Keratinocyte (primary cell): Measurements from ENCODE around the gene RHOB. TPM values are rescaled to one million over a fixed set of nuclear protein-coding genes. Genes with fewer than 3 reads are reported as not detected.
"Not testable (repeated sequence)": the region's sequence is repeated elsewhere in the genome, so short reads cannot be mapped to it uniquely, and the experiment has no call there.

ENCODE experiments used
- DNase-seq: peaks from one replicate; pipeline ENCODE4 v3.0.0-alpha.2; 2011; ENCODE audit warnings: low read depth, missing footprints, low spot score
- FAIRE-seq: peaks from 2 replicates; lab custom pipeline; 2011; peaks lifted over from hg19 to GRCh38; lab: Jason Lieb, UNC
- H2AFZ ChIP-seq: 2 replicates; pipeline ENCODE4 v1.6.0; 2012; ENCODE audit warnings: low read length, control low read depth, inconsistent platforms; ENCODE audit not compliant: control insufficient read depth
- H3K27ac ChIP-seq: 2 replicates; pipeline ENCODE4 v1.5.1; 2011; ENCODE audit warnings: low read length; ENCODE audit not compliant: control insufficient read depth, insufficient read depth
- H3K27me3 ChIP-seq: 3 replicates; pipeline ENCODE4 v1.6.0; 2011; ENCODE audit warnings: low read length; ENCODE audit not compliant: control insufficient read depth, insufficient read depth; ENCODE audit errors: extremely low read depth
- H3K36me3 ChIP-seq, 2 experiments: 2 replicates in 1 of 2; 3 replicates in 1 of 2; pipeline ENCODE4 v1.5.1; 2011; ENCODE audit warnings: low read length in 2 of 2, mild to moderate bottlenecking in 1 of 2; ENCODE audit not compliant: control insufficient read depth in 2 of 2, insufficient read depth in 2 of 2; ENCODE audit errors: extremely low read depth in 1 of 2
- H3K4me1 ChIP-seq: 3 replicates; pipeline ENCODE4 v1.5.1; 2011; ENCODE audit warnings: low read length; ENCODE audit not compliant: control insufficient read depth, insufficient read depth; ENCODE audit errors: extremely low read depth
- H3K4me2 ChIP-seq: 3 replicates; pipeline ENCODE4 v1.6.0; 2011; ENCODE audit warnings: low read depth, low read length; ENCODE audit not compliant: control insufficient read depth, insufficient read depth; ENCODE audit errors: extremely low read depth
- H3K4me3 ChIP-seq, 3 experiments: fragments of 200-600 bp in 1 of 3; sonication (generic) in 1 of 3; 2 replicates in 2 of 3; 3 replicates in 1 of 3; pipeline ENCODE4 v1.5.1; 2011 to 2016; ENCODE audit warnings: low read length in 3 of 3, mild to moderate bottlenecking in 3 of 3, control low read depth in 2 of 3, inconsistent platforms in 1 of 3, low read depth in 1 of 3, mixed read lengths in 1 of 3, mixed run types in 1 of 3, moderate library complexity in 1 of 3; ENCODE audit not compliant: control insufficient read depth in 2 of 3, insufficient read depth in 2 of 3; ENCODE audit errors: extremely low read depth in 1 of 3
- H3K79me2 ChIP-seq: 2 replicates; pipeline ENCODE4 v1.6.0; 2012; ENCODE audit warnings: low read length; ENCODE audit not compliant: control insufficient read depth, insufficient read depth
- H3K9ac ChIP-seq: 3 replicates; pipeline ENCODE4 v1.6.0; 2011; ENCODE audit warnings: low read length; ENCODE audit not compliant: control insufficient read depth, insufficient read depth; ENCODE audit errors: extremely low read depth
- H3K9me1 ChIP-seq: 3 replicates; pipeline ENCODE4 v1.6.0; 2011; ENCODE audit warnings: low read length; ENCODE audit not compliant: control insufficient read depth, insufficient read depth; ENCODE audit errors: extremely low read depth
- H3K9me3 ChIP-seq: 2 replicates; pipeline ENCODE4 v1.5.1; 2012; ENCODE audit warnings: low read depth, low read length; ENCODE audit not compliant: control insufficient read depth
- H4K20me1 ChIP-seq: 3 replicates; pipeline ENCODE4 v1.6.0; 2011; ENCODE audit warnings: low read length; ENCODE audit not compliant: control insufficient read depth, insufficient read depth; ENCODE audit errors: extremely low read depth
- EZH2 ChIP-seq: IDR thresholded peaks from one replicate; pipeline ENCODE4 v1.6.1; 2012; ENCODE audit warnings: inconsistent platforms, mild to moderate bottlenecking, low read length, moderate library complexity
- dilution Hi-C: fragments of 300-500 bp; cut with MboI; formaldehyde crosslinking; loops from one replicate; pipeline ENCODE4 v1.7.0; 2020; ENCODE audit warnings: low sequenced_read_pairs; ENCODE audit not compliant: extremely low pct_ligation_motif_present
- polyA plus RNA-seq, 5 experiments: library from polyadenylated mRNA; depleted of rRNA in 3 of 5; stranded (reverse) in 3 of 5; stranded (forward) in 1 of 5; unstranded in 1 of 5; fragments of >200 nt; gene quantifications; 1 replicate in 1 of 5; 2 replicates in 3 of 5; 3 replicates in 1 of 5; pipeline versions ENCODE4 v1.2.1 to v1.2.3, GENCODE V29; 2011 to 2012; ENCODE audit warnings: missing spikeins in 2 of 5, low read depth in 1 of 5, low replicate concordance in 1 of 5
- TF ChIP-seq, protein P1 (sequence below), 3 experiments: IDR thresholded peaks in 1 of 3; conservative IDR thresholded peaks in 1 of 3; optimal IDR thresholded peaks in 1 of 3; 2 replicates in 2 of 3; 3 replicates in 1 of 3; pipeline versions ENCODE3 to v1.5.1; 2011; ENCODE audit warnings: low read length in 3 of 3, mild to moderate bottlenecking in 3 of 3, moderate library complexity in 2 of 3, control low read depth in 1 of 3, inconsistent platforms in 1 of 3; ENCODE audit not compliant: insufficient read depth in 2 of 3; ENCODE audit errors: extremely low read depth in 1 of 3

Gene RHOB
- polyA plus RNA-seq, 1 donor (not counting 4 experiments of a cell fraction or from before 2014, with no cell fraction given): 23.6 TPM

GRCh38 chr2:20456636-20457426 lies 10.0 kb downstream of the RHOB start:
- no peaks in the 10 kb centered on the region for H3K9me3 ChIP-seq
- H3K4me3 ChIP-seq: no peak overlapping the region
- H4K20me1 ChIP-seq: no peaks in the 10 kb centered on the region
- H3K4me1 ChIP-seq: no peaks in the 10 kb centered on the region
- no peaks in the 10 kb centered on the region for H3K79me2 ChIP-seq
- H3K9me1 ChIP-seq: no peaks in the 10 kb centered on the region
- no peaks in the 10 kb centered on the region for H3K36me3 ChIP-seq
- no peak overlapping the region for H3K4me2 ChIP-seq
- H2AFZ ChIP-seq: no peak overlapping the region
- no peak for TF ChIP-seq EZH2
- TF ChIP-seq, protein P1, sequence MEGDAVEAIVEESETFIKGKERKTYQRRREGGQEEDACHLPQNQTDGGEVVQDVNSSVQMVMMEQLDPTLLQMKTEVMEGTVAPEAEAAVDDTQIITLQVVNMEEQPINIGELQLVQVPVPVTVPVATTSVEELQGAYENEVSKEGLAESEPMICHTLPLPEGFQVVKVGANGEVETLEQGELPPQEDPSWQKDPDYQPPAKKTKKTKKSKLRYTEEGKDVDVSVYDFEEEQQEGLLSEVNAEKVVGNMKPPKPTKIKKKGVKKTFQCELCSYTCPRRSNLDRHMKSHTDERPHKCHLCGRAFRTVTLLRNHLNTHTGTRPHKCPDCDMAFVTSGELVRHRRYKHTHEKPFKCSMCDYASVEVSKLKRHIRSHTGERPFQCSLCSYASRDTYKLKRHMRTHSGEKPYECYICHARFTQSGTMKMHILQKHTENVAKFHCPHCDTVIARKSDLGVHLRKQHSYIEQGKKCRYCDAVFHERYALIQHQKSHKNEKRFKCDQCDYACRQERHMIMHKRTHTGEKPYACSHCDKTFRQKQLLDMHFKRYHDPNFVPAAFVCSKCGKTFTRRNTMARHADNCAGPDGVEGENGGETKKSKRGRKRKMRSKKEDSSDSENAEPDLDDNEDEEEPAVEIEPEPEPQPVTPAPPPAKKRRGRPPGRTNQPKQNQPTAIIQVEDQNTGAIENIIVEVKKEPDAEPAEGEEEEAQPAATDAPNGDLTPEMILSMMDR (optimal IDR thresholded peaks at IDR 0.05 in 1 of 3, IDR thresholded peaks at IDR 0.05 in 1 of 3, conservative IDR thresholded peaks at IDR 0.05 in 1 of 3; ENCODE audit: extremely low read depth in 1 of 3, insufficient read depth in 2 of 3, low read length in 3 of 3): no peak
- DNase-seq (no peak), FAIRE-seq (no peak)
- no peak overlapping the region for H3K9ac ChIP-seq
- H3K27ac ChIP-seq: no peak overlapping the region
- dilution Hi-C loops: no loop called here
- no peaks in the 10 kb centered on the region for H3K27me3 ChIP-seq

DNA sequence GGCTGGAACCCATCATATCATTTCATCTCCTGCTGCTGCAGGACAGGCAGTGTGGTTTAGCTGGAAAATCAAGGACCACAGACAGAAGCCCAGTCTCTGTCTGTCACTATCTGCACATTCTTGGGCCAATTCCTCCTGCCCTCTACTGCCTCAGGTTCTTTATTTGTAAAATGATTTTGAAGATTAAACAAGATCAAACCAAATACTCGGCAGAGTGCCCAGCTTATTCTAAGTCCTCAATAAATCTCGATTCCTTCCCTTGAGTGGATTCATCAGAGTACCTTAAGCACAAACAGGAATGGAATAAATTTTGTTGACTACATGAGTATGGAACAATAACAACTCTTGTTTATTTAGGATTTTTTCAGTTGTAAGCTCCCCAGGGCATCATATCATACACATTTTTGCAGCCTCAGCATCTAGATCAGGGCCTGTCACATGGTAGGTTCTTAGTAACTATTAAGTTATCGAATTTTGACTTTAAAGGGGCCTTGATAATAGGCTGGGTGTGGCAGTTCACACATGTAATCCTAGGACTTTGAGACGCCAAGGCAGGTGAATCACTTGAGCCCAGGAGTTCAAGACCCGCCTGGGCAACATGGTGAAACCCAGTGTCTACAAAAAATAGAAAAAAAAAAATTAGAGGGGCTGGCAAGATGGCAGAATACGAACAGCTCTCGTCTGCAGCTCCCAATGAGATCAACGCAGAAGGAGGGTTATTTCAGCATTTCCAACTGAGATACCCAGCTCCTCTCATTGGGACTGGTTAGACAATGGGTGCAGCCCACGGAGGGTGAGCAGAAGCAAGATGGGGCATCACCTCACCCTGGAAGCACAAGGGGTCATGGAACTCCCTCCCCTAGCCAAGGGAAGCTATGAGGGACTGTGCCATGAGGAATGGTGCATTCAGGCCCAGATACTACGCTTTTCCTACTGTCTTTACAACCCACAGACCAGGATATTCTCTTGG lies 11.1 kb downstream of the RHOB start:
- Histone ChIP-seq H3K4me3 (no peak overlapping the region), H3K9me1 (no peaks in the 10 kb centered on the region), H2AFZ (no peak overlapping the region), H4K20me1 (no peaks in the 10 kb centered on the region), H3K4me2 (no peak overlapping the region), H3K4me1 (no peaks in the 10 kb centered on the region), H3K36me3 (no peaks in the 10 kb centered on the region), H3K79me2 (no peaks in the 10 kb centered on the region), H3K9ac (no peak overlapping the region), H3K27ac (no peak overlapping the region), H3K27me3 (no peaks in the 10 kb centered on the region), H3K9me3 (no peaks in the 10 kb centered on the region)
- TF ChIP-seq EZH2: no peak
- TF ChIP-seq, protein P1 (optimal IDR thresholded peaks at IDR 0.05 in 1 of 3, IDR thresholded peaks at IDR 0.05 in 1 of 3, conservative IDR thresholded peaks at IDR 0.05 in 1 of 3; ENCODE audit: extremely low read depth in 1 of 3, insufficient read depth in 2 of 3, low read length in 3 of 3): no peak
- FAIRE-seq (no peak), DNase-seq (no peak)
- dilution Hi-C loops: no loop called here

DNA sequence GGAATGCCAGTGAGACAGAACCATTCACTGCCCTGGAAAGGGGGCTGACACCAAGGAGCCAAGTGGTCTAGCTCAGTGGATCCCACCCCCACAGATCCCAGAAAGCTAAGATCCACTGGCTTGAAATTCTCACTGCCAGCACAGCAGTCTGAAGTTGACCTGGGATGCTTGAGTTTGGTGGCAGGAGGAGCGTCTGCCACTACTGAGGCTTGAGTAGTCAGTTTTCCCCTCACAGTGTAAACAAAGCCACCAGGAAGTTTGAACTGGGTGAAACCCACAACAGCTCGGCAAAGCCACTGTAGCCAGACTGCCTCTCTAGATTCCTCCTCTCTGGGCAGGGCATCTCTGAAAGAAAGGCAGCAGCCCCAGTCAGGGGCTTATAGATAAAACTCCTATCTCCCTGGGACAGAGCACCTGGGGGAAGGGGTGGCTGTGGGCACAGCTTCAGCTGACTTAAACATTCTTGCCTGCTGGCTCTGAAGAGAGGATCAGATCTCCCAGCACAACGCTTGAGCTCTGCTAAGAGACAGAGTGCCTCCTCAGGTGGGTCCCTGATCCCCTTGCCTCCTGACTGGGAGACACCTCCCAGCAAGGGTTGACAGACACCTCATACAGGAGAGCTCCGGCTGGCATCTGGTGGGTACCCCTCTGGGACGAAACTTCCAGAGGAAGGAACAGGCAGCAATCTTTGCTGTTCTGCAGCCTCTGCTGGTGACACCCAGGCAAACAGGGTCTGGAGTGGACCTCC lies 12.0 kb downstream of the RHOB start:
- H4K20me1 ChIP-seq, H3K9me1 ChIP-seq, H3K4me1 ChIP-seq, dilution Hi-C loops, DNase-seq, H3K27me3 ChIP-seq, H3K27ac ChIP-seq, FAIRE-seq, H3K79me2 ChIP-seq, H3K9ac ChIP-seq, H3K36me3 ChIP-seq, H3K4me2 ChIP-seq, H2AFZ ChIP-seq, H3K4me3 ChIP-seq, H3K9me3 ChIP-seq: not testable (repeated sequence)
